GM18507 (cell line): Measurements from ENCODE around the gene COL1A2.

Source experiments
- DNase-seq: peaks from one replicate; pipeline ENCODE4 v3.0.0; 2011; ENCODE audit warnings: low read depth; ENCODE audit not compliant: insufficient read length; ENCODE audit errors: extremely low spot score
- FAIRE-seq: peaks from 2 replicates; lab custom pipeline; 2011; peaks lifted over from hg19 to GRCh38; lab: Jason Lieb, UNC

COL1A2 gene

DNA sequence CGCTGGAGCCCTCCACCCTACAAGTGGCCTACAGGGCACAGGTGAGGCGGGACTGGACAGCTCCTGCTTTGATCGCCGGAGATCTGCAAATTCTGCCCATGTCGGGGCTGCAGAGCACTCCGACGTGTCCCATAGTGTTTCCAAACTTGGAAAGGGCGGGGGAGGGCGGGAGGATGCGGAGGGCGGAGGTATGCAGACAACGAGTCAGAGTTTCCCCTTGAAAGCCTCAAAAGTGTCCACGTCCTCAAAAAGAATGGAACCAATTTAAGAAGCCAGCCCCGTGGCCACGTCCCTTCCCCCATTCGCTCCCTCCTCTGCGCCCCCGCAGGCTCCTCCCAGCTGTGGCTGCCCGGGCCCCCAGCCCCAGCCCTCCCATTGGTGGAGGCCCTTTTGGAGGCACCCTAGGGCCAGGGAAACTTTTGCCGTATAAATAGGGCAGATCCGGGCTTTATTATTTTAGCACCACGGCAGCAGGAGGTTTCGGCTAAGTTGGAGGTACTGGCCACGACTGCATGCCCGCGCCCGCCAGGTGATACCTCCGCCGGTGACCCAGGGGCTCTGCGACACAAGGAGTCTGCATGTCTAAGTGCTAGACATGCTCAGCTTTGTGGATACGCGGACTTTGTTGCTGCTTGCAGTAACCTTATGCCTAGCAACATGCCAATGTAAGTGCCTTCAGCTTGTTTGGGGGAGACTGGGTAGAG lies at the start of gene COL1A2:
Gene COL1A2, plus strand, starts transcription at position 459 of the 704 bp plus-strand sequence. Its CDS starts 137 bp downstream, at position 596.
- DNase-seq (no peak), FAIRE-seq (no peak)

DNA sequence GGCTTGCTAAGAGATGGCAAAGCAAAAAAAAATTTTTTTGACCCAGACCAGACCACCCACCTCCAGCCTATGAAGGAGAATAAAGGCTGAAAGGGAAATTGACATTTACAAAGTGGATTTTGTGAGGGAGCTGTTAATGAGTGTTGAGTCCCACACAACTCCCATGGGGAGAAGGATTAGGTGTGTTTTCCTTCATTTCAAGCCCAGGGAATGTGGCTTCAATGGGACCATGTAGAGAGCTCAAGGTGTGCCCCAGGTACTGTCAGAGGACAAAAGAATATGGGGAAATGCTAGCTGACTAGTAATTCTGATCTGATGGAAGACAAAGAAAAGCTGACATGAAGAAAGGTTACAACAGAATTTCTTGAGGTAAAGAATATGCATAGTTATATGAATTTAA lies 48.8 kb upstream of the COL1A2 start:
- DNase-seq (no peak), FAIRE-seq (no peak)

- FAIRE-seq (no peak), DNase-seq (no peak)
Observed at GRCh38 chr7:94348142-94348541, 46.6 kb upstream of the COL1A2 start.

GRCh38 chr7:94350734-94351133 lies 44.0 kb upstream of the COL1A2 start:
- FAIRE-seq (no peak), DNase-seq (no peak)

DNA sequence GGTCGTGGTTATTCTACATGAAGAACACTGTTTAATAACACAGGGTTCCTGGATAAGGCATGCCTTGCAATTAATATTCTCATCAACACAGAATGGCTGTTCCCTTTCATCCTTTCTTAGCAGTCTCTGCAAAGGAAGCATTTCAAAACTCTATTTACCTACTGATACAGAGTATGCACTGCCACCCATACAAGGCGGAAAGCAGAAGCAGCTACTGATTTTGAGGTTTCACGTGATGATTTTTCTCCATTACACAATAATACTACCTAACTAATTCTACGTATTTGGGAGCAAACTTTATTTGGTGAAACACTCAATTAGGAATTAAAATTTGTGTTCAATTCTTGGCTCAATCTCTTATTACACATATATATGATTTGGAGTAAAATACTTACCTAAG lies 43.0 kb upstream of the COL1A2 start:
- FAIRE-seq, result no peak

DNA sequence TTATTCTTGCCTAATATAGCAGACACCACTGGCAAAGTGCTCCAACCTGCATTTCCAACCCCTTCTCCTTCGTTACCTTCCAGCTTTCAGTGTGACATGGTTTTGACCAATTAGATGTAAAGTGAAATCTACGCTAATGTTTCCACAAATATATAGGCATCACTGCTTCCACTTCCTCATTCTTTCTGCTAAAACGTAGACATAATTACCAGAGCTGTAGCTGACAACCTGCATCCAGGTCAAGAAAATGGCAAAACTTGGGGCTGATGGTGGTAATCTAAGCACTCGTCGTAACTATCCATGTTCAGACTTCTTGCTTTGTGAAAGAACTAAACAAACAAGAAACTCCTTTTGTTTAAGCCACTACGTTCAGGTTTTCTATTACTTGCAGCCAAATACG lies 41.8 kb upstream of the COL1A2 start:
- no peak for DNase-seq
- no peak for FAIRE-seq

More for the DNA sequence above, 43.0 kb upstream of the COL1A2 start:
- no peak for DNase-seq

GRCh38 chr7:94354953-94355352 lies 39.7 kb upstream of the COL1A2 start:
- FAIRE-seq, result no peak
- DNase-seq, result no peak

- DNase-seq (no peak), FAIRE-seq (no peak)
Observed at GRCh38 chr7:94355454-94355853, 39.2 kb upstream of the COL1A2 start.

GRCh38 chr7:94357076-94357475 lies 37.6 kb upstream of the COL1A2 start:
- FAIRE-seq (no peak), DNase-seq (no peak)

DNA sequence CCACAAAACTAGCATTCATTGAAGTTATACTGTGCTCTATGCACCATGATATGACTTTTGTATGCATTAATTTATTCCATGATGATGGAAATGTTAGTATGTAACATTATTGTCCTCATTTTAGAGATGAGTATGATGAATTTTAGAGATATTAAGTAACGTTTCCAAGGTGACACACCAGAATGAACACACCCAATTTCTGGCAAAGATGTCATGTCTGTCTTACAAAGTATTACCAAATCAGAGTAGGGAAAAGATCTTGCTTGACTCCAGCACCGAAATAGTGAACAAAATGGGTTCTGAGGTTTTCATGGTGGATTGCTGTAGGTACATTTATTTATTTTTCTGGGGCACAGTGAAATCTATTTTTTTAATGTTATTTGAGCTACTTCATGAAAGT lies 33.8 kb upstream of the COL1A2 start:
- no peak for FAIRE-seq
- no peak for DNase-seq

DNA sequence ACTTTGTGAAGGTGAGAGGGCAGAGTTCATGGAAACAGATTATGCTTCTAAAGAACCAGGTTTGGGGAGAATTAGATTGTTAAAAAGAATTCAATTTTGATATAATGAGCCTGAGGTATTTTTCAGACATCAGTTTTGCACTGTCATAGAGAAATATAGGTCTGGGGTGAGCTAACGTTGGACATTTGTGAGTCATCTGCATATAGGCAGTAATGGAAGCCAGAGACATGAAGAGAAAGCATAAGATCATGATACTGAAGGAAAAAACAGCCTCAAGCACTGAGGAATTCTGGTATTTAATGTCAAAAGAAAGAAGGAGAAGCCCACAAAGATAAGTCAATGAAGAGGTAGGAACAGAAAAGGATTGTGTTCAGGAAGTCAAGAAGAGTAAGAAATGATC lies 32.4 kb upstream of the COL1A2 start:
- DNase-seq, result no peak
- no peak for FAIRE-seq

GRCh38 chr7:94364816-94365215 lies 29.9 kb upstream of the COL1A2 start:
- FAIRE-seq, result no peak
- DNase-seq, result no peak

GRCh38 chr7:94366163-94366562 lies 28.5 kb upstream of the COL1A2 start:
- FAIRE-seq (no peak), DNase-seq (no peak)

DNA sequence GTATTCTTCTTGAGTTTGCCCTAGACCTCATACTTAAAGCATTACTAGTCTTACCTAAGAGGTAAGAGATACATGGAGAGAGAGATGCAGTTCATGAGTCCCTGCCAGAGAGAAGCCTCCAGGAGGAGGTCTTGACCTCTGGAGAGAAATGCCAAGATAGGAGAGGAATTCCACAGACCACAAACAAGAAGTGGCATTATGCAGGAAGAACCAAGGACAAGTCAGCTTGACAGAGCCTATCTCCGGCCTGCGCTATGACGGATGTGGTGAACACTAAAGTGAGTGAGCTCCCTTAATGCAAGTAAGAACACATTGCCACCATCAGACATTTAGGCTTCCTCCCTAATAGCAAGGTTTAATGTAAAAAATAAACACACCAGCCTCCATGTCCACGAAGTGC lies 27.9 kb upstream of the COL1A2 start:
- DNase-seq, result no peak
- no peak for FAIRE-seq

GRCh38 chr7:94367949-94368348 lies 26.7 kb upstream of the COL1A2 start:
- no peak for FAIRE-seq
- no peak for DNase-seq

GRCh38 chr7:94368371-94368791 lies 26.3 kb upstream of the COL1A2 start:
- FAIRE-seq (no peak), DNase-seq (no peak)

DNA sequence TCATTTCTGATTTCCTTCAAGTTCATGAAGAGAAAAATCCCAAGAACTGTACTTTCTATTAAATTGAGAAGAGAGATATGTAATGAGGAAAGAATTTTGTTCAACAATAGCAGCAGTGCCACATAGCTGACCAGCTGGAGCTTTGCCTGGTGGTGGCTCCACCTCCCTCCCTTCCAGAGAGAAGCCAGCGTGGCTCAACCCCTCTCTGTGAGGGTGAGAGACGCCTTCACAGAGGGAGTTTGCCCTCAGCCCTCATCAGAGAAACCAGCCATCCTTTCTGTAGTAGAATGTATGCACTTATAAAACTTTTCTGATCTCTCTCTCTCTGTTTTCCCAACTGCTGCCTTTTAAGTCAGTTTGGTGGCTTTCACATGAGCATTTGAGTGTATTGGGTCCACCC lies 20.5 kb upstream of the COL1A2 start:
- no peak for FAIRE-seq
- no peak for DNase-seq

DNA sequence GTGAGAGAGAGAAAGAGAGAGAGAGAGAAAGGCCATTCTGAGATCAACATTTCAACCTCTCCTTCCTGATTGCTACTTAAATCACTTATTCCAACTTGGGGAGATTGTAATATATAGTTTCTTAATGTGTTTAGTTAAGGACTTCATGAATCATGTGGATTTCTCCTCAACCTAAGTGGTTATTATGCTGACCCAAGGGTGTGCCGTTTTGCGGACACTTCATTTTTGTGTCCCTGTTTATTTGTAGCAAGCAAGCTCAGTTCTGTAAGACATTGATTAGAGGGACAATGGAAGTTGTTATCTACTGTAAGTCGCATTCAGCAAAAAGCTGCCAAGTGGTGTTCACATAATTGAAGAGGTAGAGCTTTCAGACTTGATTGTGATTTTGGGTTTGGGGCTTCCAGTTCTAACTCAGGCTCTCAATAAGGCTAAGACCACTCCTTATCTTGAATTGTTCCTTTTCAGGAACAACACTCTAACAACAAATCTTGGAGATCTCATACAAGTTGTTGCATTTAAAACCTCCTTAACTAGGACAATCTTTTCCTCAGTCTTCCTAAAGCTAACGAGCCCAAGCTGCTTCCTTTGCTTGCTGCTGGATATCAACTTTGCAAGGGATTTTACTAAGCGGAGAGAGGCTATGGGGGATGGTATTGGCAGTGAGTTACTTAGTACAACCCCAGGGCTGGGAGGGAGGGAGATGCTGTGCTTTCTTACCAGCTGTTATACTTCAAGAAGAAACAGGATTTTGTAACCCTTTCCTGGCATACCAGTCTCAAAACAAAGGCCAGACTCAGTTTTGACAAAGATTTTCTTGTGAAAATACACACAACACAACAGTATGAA lies 19.8 kb upstream of the COL1A2 start:
- no peak for FAIRE-seq
- no peak for DNase-seq

GRCh38 chr7:94375691-94376090 lies 19.0 kb upstream of the COL1A2 start:
- FAIRE-seq (no peak), DNase-seq (no peak)

DNA sequence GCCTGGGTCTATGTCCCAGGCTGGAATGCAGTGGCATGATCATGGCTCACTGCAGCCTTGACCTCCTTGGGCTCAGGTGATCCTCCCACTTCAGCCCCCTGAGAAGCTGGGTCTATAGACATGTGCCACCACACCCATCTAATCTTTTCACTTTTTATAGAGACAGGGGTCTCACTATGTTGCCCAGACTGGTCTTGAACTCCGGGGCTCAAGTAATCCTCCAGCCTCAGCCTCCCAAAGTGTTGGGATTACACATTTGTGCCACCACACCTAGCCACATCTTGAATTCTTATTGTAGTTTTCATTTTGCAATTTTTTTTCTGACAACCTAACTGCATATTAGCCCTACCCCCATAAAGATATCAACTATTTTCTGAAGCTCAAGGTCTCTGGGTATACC lies 18.4 kb upstream of the COL1A2 start:
- no peak for FAIRE-seq
- DNase-seq, result no peak

- FAIRE-seq, result no peak
- no peak for DNase-seq
Observed at GRCh38 chr7:94378356-94378755, 16.3 kb upstream of the COL1A2 start.
